ENCODE measurements around the gene TAF4B. TPM values are rescaled to one million over a fixed set of nuclear protein-coding genes. Genes with fewer than 3 reads are reported as not detected.

The TAF4B gene
- total and polyA plus RNA-seq, 10 of the 15 experiments (the other 5 are each of a cell fraction or from before 2014, with no cell fraction given), result 2.3 to 15.0 (median 12.2) TPM

DNA sequence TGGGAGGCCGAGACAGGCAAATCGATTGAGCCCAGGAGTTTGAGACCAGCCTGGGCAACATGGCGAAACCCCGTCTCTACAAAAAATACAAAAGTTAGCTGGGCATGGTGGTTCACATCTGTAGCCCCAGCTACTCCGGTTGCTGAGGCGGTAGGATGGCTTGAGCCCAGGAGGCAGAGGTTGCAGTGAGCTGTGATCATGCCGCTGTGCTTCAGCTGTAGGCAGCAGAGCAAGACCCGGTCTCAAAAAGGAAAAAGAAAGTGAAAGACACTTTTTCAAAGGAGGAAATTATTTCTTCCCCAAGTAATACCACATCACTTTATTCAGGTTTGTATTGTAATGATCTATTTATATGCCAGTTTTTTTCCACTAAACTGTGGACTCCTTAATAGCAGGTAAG lies 35.7 kb upstream of the TAF4B start (continued):
- TF ChIP-seq HDAC2 (IDR thresholded peaks at IDR 0.05) (no peak), MTA2 (IDR thresholded peaks at IDR 0.05; ENCODE audit: low read depth) (peak; percentile 21; the same call in 1 of the 2 replicates), CEBPB (IDR thresholded peaks at IDR 0.05; ENCODE audit: borderline replicate concordance in 1 of 2, low read depth in 2 of 2, low read length in 2 of 2) (no peak), NRF1 (conservative IDR thresholded peaks at IDR 0.05; ENCODE audit: low read depth, low read length) (no peak), EP300 (IDR thresholded peaks at IDR 0.05; ENCODE audit: borderline replicate concordance in 1 of 2, control insufficient read depth in 1 of 2, low read depth in 2 of 2, low read length in 2 of 2) (peak in 1 of 2 experiments; percentile 30; a peak in 1 of 4 replicates), LARP7 (IDR thresholded peaks at IDR 0.05) (no peak), RB1 (IDR thresholded peaks at IDR 0.05; ENCODE audit: borderline replicate concordance) (no peak), SIN3A (IDR thresholded peaks at IDR 0.05; ENCODE audit: low read depth, low read length) (peak; percentile 43; the same call in 1 of the 2 replicates), NR2C2 (IDR thresholded peaks at IDR 0.05; ENCODE audit: borderline replicate concordance, control insufficient read depth, insufficient read length, low read depth) (no peak), PAX8 (IDR thresholded peaks at IDR 0.05) (no peak), NR2C1 (IDR thresholded peaks at IDR 0.05) (no peak), MEF2A (IDR thresholded peaks at IDR 0.05; ENCODE audit: insufficient read depth, low read depth, low read length) (peak; percentile 87), TBL1XR1 (IDR thresholded peaks at IDR 0.05; ENCODE audit: low read depth, low read length) (peak; percentile 30; the same call in 1 of the 2 replicates), YBX1 (IDR thresholded peaks at IDR 0.05) (no peak), RAD51 (IDR thresholded peaks at IDR 0.05) (0 out of 2 replicates have a peak, but pooled peaks have one; percentile 10)
- TF ChIP-seq, protein P1, sequence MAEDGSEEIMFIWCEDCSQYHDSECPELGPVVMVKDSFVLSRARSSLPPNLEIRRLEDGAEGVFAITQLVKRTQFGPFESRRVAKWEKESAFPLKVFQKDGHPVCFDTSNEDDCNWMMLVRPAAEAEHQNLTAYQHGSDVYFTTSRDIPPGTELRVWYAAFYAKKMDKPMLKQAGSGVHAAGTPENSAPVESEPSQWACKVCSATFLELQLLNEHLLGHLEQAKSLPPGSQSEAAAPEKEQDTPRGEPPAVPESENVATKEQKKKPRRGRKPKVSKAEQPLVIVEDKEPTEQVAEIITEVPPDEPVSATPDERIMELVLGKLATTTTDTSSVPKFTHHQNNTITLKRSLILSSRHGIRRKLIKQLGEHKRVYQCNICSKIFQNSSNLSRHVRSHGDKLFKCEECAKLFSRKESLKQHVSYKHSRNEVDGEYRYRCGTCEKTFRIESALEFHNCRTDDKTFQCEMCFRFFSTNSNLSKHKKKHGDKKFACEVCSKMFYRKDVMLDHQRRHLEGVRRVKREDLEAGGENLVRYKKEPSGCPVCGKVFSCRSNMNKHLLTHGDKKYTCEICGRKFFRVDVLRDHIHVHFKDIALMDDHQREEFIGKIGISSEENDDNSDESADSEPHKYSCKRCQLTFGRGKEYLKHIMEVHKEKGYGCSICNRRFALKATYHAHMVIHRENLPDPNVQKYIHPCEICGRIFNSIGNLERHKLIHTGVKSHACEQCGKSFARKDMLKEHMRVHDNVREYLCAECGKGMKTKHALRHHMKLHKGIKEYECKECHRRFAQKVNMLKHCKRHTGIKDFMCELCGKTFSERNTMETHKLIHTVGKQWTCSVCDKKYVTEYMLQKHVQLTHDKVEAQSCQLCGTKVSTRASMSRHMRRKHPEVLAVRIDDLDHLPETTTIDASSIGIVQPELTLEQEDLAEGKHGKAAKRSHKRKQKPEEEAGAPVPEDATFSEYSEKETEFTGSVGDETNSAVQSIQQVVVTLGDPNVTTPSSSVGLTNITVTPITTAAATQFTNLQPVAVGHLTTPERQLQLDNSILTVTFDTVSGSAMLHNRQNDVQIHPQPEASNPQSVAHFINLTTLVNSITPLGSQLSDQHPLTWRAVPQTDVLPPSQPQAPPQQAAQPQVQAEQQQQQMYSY (CRISPR knock-in tag; IDR thresholded peaks at IDR 0.05), result no peak
- TF ChIP-seq, protein P2, sequence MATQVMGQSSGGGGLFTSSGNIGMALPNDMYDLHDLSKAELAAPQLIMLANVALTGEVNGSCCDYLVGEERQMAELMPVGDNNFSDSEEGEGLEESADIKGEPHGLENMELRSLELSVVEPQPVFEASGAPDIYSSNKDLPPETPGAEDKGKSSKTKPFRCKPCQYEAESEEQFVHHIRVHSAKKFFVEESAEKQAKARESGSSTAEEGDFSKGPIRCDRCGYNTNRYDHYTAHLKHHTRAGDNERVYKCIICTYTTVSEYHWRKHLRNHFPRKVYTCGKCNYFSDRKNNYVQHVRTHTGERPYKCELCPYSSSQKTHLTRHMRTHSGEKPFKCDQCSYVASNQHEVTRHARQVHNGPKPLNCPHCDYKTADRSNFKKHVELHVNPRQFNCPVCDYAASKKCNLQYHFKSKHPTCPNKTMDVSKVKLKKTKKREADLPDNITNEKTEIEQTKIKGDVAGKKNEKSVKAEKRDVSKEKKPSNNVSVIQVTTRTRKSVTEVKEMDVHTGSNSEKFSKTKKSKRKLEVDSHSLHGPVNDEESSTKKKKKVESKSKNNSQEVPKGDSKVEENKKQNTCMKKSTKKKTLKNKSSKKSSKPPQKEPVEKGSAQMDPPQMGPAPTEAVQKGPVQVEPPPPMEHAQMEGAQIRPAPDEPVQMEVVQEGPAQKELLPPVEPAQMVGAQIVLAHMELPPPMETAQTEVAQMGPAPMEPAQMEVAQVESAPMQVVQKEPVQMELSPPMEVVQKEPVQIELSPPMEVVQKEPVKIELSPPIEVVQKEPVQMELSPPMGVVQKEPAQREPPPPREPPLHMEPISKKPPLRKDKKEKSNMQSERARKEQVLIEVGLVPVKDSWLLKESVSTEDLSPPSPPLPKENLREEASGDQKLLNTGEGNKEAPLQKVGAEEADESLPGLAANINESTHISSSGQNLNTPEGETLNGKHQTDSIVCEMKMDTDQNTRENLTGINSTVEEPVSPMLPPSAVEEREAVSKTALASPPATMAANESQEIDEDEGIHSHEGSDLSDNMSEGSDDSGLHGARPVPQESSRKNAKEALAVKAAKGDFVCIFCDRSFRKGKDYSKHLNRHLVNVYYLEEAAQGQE (IDR thresholded peaks at IDR 0.05; ENCODE audit: low read depth, low read length), result no peak
- TF ChIP-seq, protein P3, sequence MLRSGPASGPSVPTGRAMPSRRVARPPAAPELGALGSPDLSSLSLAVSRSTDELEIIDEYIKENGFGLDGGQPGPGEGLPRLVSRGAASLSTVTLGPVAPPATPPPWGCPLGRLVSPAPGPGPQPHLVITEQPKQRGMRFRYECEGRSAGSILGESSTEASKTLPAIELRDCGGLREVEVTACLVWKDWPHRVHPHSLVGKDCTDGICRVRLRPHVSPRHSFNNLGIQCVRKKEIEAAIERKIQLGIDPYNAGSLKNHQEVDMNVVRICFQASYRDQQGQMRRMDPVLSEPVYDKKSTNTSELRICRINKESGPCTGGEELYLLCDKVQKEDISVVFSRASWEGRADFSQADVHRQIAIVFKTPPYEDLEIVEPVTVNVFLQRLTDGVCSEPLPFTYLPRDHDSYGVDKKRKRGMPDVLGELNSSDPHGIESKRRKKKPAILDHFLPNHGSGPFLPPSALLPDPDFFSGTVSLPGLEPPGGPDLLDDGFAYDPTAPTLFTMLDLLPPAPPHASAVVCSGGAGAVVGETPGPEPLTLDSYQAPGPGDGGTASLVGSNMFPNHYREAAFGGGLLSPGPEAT (IDR thresholded peaks at IDR 0.05; ENCODE audit: low read depth), result peak; percentile 41; the same call in 1 of the 2 replicates
- TF ChIP-seq, protein P4, sequence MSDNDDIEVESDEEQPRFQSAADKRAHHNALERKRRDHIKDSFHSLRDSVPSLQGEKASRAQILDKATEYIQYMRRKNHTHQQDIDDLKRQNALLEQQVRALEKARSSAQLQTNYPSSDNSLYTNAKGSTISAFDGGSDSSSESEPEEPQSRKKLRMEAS (IDR thresholded peaks at IDR 0.05; ENCODE audit: low read depth, low read length), result no peak
- TF ChIP-seq, protein P5, sequence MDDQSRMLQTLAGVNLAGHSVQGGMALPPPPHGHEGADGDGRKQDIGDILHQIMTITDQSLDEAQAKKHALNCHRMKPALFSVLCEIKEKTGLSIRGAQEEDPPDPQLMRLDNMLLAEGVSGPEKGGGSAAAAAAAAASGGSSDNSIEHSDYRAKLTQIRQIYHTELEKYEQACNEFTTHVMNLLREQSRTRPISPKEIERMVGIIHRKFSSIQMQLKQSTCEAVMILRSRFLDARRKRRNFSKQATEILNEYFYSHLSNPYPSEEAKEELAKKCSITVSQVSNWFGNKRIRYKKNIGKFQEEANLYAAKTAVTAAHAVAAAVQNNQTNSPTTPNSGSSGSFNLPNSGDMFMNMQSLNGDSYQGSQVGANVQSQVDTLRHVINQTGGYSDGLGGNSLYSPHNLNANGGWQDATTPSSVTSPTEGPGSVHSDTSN (IDR thresholded peaks at IDR 0.05; ENCODE audit: insufficient replicate concordance, low read depth, low read length), result peak; percentile 48

Data from GM12878 (cell line).